Loucy (cell line): ENCODE results near the gene ZBTB12.

Experiments
- H2AFZ ChIP-seq: fragments of 200-600 bp; sonication (generic); 2 replicates; pipeline ENCODE4 v1.6.0; 2016; ENCODE audit warnings: antibody characterized with exemption, mild to moderate bottlenecking, low read length, moderate library complexity
- H3F3A ChIP-seq: fragments of 200-600 bp; 2 replicates; pipeline ENCODE4 v1.6.0; 2016; ENCODE audit warnings: antibody characterized with exemption, low read depth, mild to moderate bottlenecking
- H3K27me3 ChIP-seq: fragments of 200-600 bp; sonication (generic); 2 replicates; pipeline ENCODE4 v1.6.1; 2014; ENCODE audit warnings: low read length, mild to moderate bottlenecking; ENCODE audit not compliant: insufficient read depth, poor library complexity, severe bottlenecking
- H3K36me3 ChIP-seq: fragments of 200-600 bp; sonication (generic); 2 replicates; pipeline ENCODE4 v1.6.1; 2016; ENCODE audit warnings: low read length; ENCODE audit not compliant: insufficient read depth
- H3K4me1 ChIP-seq: fragments of 200-600 bp; sonication (generic); 2 replicates; pipeline ENCODE4 v1.5.1; 2014; ENCODE audit warnings: low read length, mild to moderate bottlenecking; ENCODE audit not compliant: insufficient read depth, poor library complexity, severe bottlenecking
- H3K4me2 ChIP-seq: fragments of 200-600 bp; sonication (generic); 2 replicates; pipeline ENCODE4 v1.6.0; 2014; ENCODE audit warnings: antibody characterized with exemption, low read length, low read depth, mild to moderate bottlenecking; ENCODE audit not compliant: poor library complexity, severe bottlenecking
- H3K4me3 ChIP-seq: fragments of 200-600 bp; sonication (generic); 2 replicates; pipeline ENCODE4 v1.5.1; 2014; ENCODE audit warnings: low read length, mild to moderate bottlenecking, mixed read lengths; ENCODE audit not compliant: poor library complexity, severe bottlenecking
- H3K79me2 ChIP-seq: fragments of 200-600 bp; sonication (generic); 2 replicates; pipeline ENCODE4 v1.6.1; 2014; ENCODE audit warnings: low read length; ENCODE audit not compliant: insufficient read depth
- H3K9ac ChIP-seq: fragments of 200-600 bp; sonication (generic); 2 replicates; pipeline ENCODE4 v1.6.0; 2014; ENCODE audit warnings: mild to moderate bottlenecking, low read depth, low read length, moderate library complexity; ENCODE audit not compliant: poor library complexity, severe bottlenecking
- H3K9me2 ChIP-seq: fragments of 200-600 bp; sonication (generic); replicated peaks from 2 replicates; pipeline ENCODE4 v1.6.1; 2016; ENCODE audit warnings: low read depth, low read length, mixed read lengths
- H3K9me3 ChIP-seq: fragments of 200-600 bp; sonication (generic); 2 replicates; pipeline ENCODE4 v1.6.1; 2014; ENCODE audit warnings: mild to moderate bottlenecking, antibody characterized with exemption, low read length, low read depth; ENCODE audit not compliant: insufficient read depth
- H4K20me1 ChIP-seq: fragments of 200-600 bp; sonication (generic); 2 replicates; pipeline ENCODE4 v1.6.0; 2014; ENCODE audit warnings: antibody characterized with exemption, low read length, mild to moderate bottlenecking; ENCODE audit not compliant: insufficient read depth, poor library complexity, severe bottlenecking
- EZH2phosphoT487 ChIP-seq: fragments of 200-600 bp; IDR thresholded peaks from 2 replicates; pipeline ENCODE4 v1.6.1; 2018; ENCODE audit warnings: antibody characterized with exemption, mild to moderate bottlenecking, moderate library complexity, borderline replicate concordance
- TF ChIP-seq, protein P1 (sequence below): fragments of 200-600 bp; sonication (generic); conservative IDR thresholded peaks from 2 replicates; pipeline ENCODE4 v1.5.1; 2014; ENCODE audit warnings: mild to moderate bottlenecking, antibody characterized with exemption, low read length

ZBTB12 gene

DNA sequence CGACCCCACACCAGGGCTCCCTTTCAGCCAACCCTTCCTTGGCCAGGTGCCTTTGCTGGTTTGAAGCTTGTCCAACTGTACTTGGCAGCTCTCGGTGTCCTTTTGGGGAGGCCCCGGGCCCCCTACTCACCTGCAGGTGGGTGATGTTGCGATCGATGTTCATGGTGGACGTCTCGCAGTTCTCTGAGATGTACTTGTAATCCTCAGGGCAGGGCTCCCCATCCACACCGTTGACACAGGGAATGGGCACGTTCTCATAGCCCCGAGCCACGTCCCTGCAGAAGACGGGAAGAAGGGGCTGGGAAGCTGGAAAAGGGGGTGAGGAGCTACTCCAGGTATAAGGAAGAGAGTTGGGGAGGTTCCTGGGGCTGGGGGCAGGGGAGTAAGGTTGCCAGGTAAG lies 18.2 kb downstream of the ZBTB12 start:
- Histone ChIP-seq H3K36me3 (peaks cover 86% of the 10 kb centered on the region; the same call in 1 of the 2 replicates), H3K79me2 (no peaks in the 10 kb centered on the region)

GRCh38 chr6:31882344-31882743 lies 19.5 kb downstream of the ZBTB12 start:
- TF ChIP-seq, protein P1, sequence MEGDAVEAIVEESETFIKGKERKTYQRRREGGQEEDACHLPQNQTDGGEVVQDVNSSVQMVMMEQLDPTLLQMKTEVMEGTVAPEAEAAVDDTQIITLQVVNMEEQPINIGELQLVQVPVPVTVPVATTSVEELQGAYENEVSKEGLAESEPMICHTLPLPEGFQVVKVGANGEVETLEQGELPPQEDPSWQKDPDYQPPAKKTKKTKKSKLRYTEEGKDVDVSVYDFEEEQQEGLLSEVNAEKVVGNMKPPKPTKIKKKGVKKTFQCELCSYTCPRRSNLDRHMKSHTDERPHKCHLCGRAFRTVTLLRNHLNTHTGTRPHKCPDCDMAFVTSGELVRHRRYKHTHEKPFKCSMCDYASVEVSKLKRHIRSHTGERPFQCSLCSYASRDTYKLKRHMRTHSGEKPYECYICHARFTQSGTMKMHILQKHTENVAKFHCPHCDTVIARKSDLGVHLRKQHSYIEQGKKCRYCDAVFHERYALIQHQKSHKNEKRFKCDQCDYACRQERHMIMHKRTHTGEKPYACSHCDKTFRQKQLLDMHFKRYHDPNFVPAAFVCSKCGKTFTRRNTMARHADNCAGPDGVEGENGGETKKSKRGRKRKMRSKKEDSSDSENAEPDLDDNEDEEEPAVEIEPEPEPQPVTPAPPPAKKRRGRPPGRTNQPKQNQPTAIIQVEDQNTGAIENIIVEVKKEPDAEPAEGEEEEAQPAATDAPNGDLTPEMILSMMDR = no peak
- TF ChIP-seq EZH2phosphoT487 = no peak
- Histone ChIP-seq H2AFZ (no peak overlapping the region), H3K4me1 (no peaks in the 10 kb centered on the region), H3F3A (no peaks in the 10 kb centered on the region), H3K27me3 (no peaks in the 10 kb centered on the region), H3K9me3 (no peaks in the 10 kb centered on the region), H3K79me2 (no peaks in the 10 kb centered on the region), H3K9ac (no peak overlapping the region), H3K9me2 (no peaks in the 10 kb centered on the region), H3K4me2 (no peak overlapping the region), H3K4me3 (no peak overlapping the region), H3K36me3 (peaks cover 74% of the 10 kb centered on the region; the same call in 1 of the 2 replicates), H4K20me1 (no peaks in the 10 kb centered on the region)

More for the DNA sequence above, 18.2 kb downstream of the ZBTB12 start:
- Histone ChIP-seq H3K4me1 (no peaks in the 10 kb centered on the region), H3K27me3 (no peaks in the 10 kb centered on the region), H3K4me2 (no peak overlapping the region), H3F3A (no peaks in the 10 kb centered on the region), H3K4me3 (no peak overlapping the region), H3K9me2 (no peaks in the 10 kb centered on the region), H4K20me1 (no peaks in the 10 kb centered on the region), H2AFZ (no peak overlapping the region), H3K9me3 (no peaks in the 10 kb centered on the region), H3K9ac (no peak overlapping the region)
- no peak for TF ChIP-seq EZH2phosphoT487
- TF ChIP-seq, protein P1 = no peak

DNA sequence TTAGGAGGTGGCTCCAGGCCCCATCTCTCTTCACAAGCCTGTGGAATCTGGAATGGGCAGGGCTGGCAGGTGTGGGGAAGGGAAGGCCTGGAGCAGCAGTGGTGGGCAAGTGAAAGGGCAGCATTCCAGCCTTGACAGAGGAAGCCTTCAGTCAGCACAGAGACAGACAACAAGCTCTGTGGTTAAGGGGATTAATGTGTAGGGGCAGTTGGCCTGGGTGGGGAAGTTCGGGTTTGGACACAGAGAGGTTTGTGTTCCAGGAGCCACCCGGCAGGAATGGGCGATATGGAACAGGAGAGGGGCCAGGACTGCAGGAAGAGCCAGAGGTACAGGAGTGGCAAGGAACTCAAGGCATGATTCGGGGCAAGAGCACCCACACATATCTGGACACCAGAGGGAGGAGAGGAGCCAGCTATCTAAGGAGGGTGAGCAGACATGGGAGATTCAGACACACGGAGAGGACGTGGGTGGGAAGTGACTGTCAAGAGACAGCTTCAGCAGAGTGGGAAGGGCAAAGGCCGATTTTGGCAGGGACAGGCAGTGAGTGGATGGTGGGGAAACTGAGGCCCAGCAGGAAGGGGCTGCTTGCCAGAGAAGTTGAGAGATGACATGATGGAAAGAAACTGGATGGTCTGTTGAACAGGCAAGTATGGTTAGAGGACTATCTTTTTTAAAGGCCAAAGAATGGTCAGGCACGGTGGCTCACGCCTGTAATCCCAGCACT lies 20.6 kb downstream of the ZBTB12 start:
- no peak for TF ChIP-seq EZH2phosphoT487
- TF ChIP-seq, protein P1 = no peak
- H3K4me2 ChIP-seq = no peak overlapping the region
- H3K9ac ChIP-seq = no peak overlapping the region
- H4K20me1 ChIP-seq = no peaks in the 10 kb centered on the region
- no peaks in the 10 kb centered on the region for H3K27me3 ChIP-seq
- no peak overlapping the region for H2AFZ ChIP-seq
- H3K4me3 ChIP-seq = no peak overlapping the region
- no peaks in the 10 kb centered on the region for H3K9me3 ChIP-seq
- H3F3A ChIP-seq = no peaks in the 10 kb centered on the region
- no peaks in the 10 kb centered on the region for H3K9me2 ChIP-seq
- peaks cover 64% of the 10 kb centered on the region; the same call in 1 of the 2 replicates for H3K36me3 ChIP-seq
- no peaks in the 10 kb centered on the region for H3K79me2 ChIP-seq
- H3K4me1 ChIP-seq = no peaks in the 10 kb centered on the region
